Measurements from ENCODE around the gene WNT1.

The WNT1 gene

GRCh38 chr12:48991247-48992050 is 13.3 kb downstream of the WNT1 start:
- H3K27me3 ChIP-seq (ENCODE audit: insufficient read depth, low read length): peaks cover 4% of the 10 kb centered on the region
- no peak for TF ChIP-seq CTCF (IDR thresholded peaks at IDR 0.05; ENCODE audit: low read length)
- no peak for TF ChIP-seq EZH2 (IDR thresholded peaks at IDR 0.05; ENCODE audit: borderline replicate concordance, low read length)
- H3K9ac ChIP-seq (ENCODE audit: low read length): no peak overlapping the region
- no peaks in the 10 kb centered on the region for H3F3A ChIP-seq (ENCODE audit: insufficient read depth, low read length)
- H3K9me2 ChIP-seq (ENCODE audit: low read depth, low read length): no peaks in the 10 kb centered on the region
- no peak overlapping the region for H2AFZ ChIP-seq (ENCODE audit: low read length)
- H4K20me1 ChIP-seq (ENCODE audit: insufficient read depth, low read length): no peaks in the 10 kb centered on the region
- no peak overlapping the region for H3K4me3 ChIP-seq (ENCODE audit: low read depth, low read length, poor library complexity, severe bottlenecking)
- no peaks in the 10 kb centered on the region for H3K36me3 ChIP-seq (ENCODE audit: insufficient read depth, low read length)
- H3K9me3 ChIP-seq (ENCODE audit: low read length): no peaks in the 10 kb centered on the region
- no peak overlapping the region for H3K27ac ChIP-seq (ENCODE audit: low read depth, low read length, poor library complexity, severe bottlenecking)
- no peaks in the 10 kb centered on the region for H3K79me2 ChIP-seq (ENCODE audit: insufficient read depth, low read length)
- no peaks in the 10 kb centered on the region for H3K4me1 ChIP-seq (ENCODE audit: insufficient read depth, low read length, severe bottlenecking)
- H3K4me2 ChIP-seq (ENCODE audit: low read length): no peak overlapping the region

DNA sequence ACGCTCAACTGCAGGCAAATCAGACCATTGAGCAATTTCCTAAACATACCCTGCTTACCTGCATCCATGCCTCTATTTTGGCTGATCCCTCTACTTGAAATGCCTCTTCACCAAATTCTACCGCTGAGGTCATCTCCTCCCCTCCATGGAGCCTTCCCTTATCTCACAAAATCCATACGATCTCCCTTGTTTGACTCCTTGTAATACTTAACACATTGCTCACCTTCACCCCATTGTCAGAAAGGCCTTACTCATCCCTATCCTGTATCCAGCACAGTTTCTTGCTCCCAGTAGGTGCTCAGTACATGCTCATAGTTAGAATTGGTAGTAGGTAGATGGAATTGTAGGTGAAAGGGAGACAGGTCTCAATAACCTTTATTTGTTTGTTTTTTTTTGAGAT is 15.7 kb downstream of the WNT1 start:
- H3K9me2 ChIP-seq (ENCODE audit: low read depth, low read length): no peaks in the 10 kb centered on the region
- no peaks in the 10 kb centered on the region for H4K20me1 ChIP-seq (ENCODE audit: insufficient read depth, low read length)
- no peaks in the 10 kb centered on the region for H3K9me3 ChIP-seq (ENCODE audit: low read length)
- H3K79me2 ChIP-seq (ENCODE audit: insufficient read depth, low read length): no peaks in the 10 kb centered on the region
- H3K27me3 ChIP-seq (ENCODE audit: insufficient read depth, low read length): peaks cover 4% of the 10 kb centered on the region; the same call in 1 of the 2 replicates
- H3F3A ChIP-seq (ENCODE audit: insufficient read depth, low read length): no peaks in the 10 kb centered on the region
- H3K4me1 ChIP-seq (ENCODE audit: insufficient read depth, low read length, severe bottlenecking): peaks cover 21% of the 10 kb centered on the region
- H3K4me2 ChIP-seq (ENCODE audit: low read length): no peak overlapping the region
- TF ChIP-seq EZH2 (IDR thresholded peaks at IDR 0.05; ENCODE audit: borderline replicate concordance, low read length) (no peak), CTCF (IDR thresholded peaks at IDR 0.05; ENCODE audit: low read length) (no peak)
- H3K27ac ChIP-seq (ENCODE audit: low read depth, low read length, poor library complexity, severe bottlenecking): no peak overlapping the region
- no peak overlapping the region for H3K9ac ChIP-seq (ENCODE audit: low read length)
- no peaks in the 10 kb centered on the region for H3K36me3 ChIP-seq (ENCODE audit: insufficient read depth, low read length)
- H2AFZ ChIP-seq (ENCODE audit: low read length): no peak overlapping the region
- no peak overlapping the region for H3K4me3 ChIP-seq (ENCODE audit: low read depth, low read length, poor library complexity, severe bottlenecking)

GRCh38 chr12:48994224-48995085 is 16.3 kb downstream of the WNT1 start:
- H3K27ac ChIP-seq (ENCODE audit: low read depth, low read length, poor library complexity, severe bottlenecking): no peak overlapping the region
- H3K79me2 ChIP-seq (ENCODE audit: insufficient read depth, low read length): no peaks in the 10 kb centered on the region
- no peak for TF ChIP-seq EZH2 (IDR thresholded peaks at IDR 0.05; ENCODE audit: borderline replicate concordance, low read length)
- no peak for TF ChIP-seq CTCF (IDR thresholded peaks at IDR 0.05; ENCODE audit: low read length)
- H3F3A ChIP-seq (ENCODE audit: insufficient read depth, low read length): no peaks in the 10 kb centered on the region
- no peaks in the 10 kb centered on the region for H3K9me3 ChIP-seq (ENCODE audit: low read length)
- H3K27me3 ChIP-seq (ENCODE audit: insufficient read depth, low read length): no peaks in the 10 kb centered on the region
- H4K20me1 ChIP-seq (ENCODE audit: insufficient read depth, low read length): no peaks in the 10 kb centered on the region
- peaks cover 26% of the 10 kb centered on the region for H3K4me1 ChIP-seq (ENCODE audit: insufficient read depth, low read length, severe bottlenecking)
- no peak overlapping the region for H3K4me3 ChIP-seq (ENCODE audit: low read depth, low read length, poor library complexity, severe bottlenecking)
- no peaks in the 10 kb centered on the region for H3K9me2 ChIP-seq (ENCODE audit: low read depth, low read length)
- no peak overlapping the region for H2AFZ ChIP-seq (ENCODE audit: low read length)
- H3K4me2 ChIP-seq (ENCODE audit: low read length): no peak overlapping the region
- no peaks in the 10 kb centered on the region for H3K36me3 ChIP-seq (ENCODE audit: insufficient read depth, low read length)
- H3K9ac ChIP-seq (ENCODE audit: low read length): no peak overlapping the region
